DND-41 (cell line): ENCODE measurements around the gene PLCB4.

Experiments
- CTCF ChIP-seq: IDR thresholded peaks from 2 replicates; pipeline ENCODE4 v1.5.1; 2012; ENCODE audit warnings: borderline replicate concordance, low read length, moderate library complexity, mild to moderate bottlenecking; ENCODE audit not compliant: poor library complexity, severe bottlenecking; ENCODE audit errors: extremely low read depth
- EZH2 ChIP-seq: IDR thresholded peaks from 3 replicates; pipeline ENCODE4 v1.6.1; 2012; ENCODE audit warnings: borderline replicate concordance, low read depth, mild to moderate bottlenecking, moderate library complexity, low read length, inconsistent platforms; ENCODE audit not compliant: severe bottlenecking

- no peak for TF ChIP-seq CTCF
- TF ChIP-seq EZH2: no peak
Observed at GRCh38 chr20:9415426-9415825, 346.5 kb downstream of the PLCB4 start.
